Smooth muscle cell of the brain vasculature (primary cell): ENCODE measurements around the gene SLC5A2.
"Not testable (repeated sequence)": the region's sequence is repeated elsewhere in the genome, so short reads cannot be mapped to it uniquely, and the experiment has no call there.

Experiments
- DNase-seq: peaks from one replicate; pipeline ENCODE4 v3.0.0-alpha.2; 2012; ENCODE audit warnings: low read depth, low spot score

The SLC5A2 gene

DNA sequence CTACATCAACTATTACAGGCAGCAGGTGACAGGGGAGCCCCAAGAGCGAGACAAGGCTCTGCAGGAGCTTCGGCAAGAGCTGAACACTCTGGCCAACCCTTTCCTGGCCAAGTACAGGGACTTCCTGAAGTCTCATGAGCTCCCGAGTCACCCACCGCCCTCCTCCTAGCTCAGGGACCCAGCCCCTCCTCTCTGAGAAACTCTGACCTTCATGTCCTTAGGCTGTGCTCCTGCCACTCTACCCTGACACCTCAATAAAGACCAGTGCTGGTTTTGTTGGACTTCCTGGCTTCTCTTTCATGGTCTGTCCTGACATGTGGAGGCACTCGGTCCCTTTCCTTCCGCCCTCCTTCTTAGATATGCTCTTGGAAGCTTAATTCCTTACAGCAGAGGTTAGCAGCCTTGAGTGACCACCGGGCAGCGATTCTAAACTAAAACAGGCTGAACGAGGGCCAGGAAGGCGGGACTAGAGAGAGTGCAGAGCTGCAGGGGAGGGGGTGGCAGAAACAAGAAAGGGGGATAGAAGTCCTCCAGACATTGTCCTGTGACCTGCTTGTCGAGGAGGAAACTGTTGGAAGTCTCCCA lies 45.7 kb downstream of the SLC5A2 start:
- DNase-seq: no peak

DNA sequence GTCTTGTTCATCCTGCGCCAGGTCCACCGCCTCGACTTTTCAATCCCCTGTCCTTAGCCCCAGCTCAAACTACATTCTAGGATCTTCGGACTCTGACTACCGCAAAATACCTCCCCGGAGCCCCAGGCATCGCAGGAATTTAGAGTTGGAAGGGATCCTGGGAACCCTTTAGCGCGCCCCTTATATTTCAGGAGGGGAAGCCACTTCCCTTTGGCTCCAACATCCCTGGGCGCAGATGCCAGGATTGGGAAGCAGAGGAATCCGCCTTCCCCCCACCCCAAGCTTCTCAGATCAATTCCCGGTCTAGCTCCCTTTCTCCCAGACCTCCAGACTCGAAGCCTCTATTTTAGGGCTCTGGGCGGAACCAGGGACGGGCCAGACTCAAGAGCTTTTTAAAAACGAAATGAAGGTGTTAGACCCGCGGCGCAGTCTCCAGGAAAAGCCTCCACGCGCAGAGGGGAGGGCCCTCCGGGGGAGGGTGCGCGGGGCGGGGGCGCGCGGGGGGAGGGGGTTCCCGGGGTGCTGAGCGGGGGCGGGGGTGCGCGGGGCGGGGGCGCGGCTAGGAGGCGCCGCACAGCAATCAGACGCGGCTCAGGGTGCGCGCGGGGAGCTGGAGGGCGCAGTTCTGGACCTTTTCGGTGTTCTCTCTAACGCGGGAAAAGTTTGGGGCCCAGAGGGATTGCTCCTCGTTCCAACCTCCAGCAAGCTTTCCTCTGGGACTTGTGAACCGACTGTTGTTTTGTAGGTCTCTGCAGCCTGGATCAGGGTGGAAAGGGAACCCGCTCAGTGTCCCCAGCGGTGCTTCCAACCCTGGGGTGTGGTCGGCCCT lies 46.4 kb downstream of the SLC5A2 start:
- DNase-seq: no peak

DNA sequence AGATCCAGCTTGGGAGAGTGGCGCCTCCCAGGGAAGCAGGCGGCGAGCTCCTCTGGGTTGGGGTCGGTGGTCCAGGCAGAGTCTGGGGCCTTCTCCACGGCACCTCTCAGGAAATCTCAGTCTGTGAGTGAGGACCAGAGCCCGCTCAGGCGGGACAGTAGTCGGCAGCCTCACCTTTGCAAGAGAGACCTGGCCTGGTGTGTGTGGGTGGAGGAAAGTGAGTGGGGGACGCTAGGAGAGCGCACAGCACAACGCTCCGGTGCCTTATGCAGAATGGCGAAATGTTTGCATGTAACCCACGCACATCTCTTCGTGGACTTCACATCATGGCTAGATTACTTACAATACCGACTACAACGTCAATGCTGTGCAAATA lies 47.0 kb downstream of the SLC5A2 start:
- no peak for DNase-seq

DNA sequence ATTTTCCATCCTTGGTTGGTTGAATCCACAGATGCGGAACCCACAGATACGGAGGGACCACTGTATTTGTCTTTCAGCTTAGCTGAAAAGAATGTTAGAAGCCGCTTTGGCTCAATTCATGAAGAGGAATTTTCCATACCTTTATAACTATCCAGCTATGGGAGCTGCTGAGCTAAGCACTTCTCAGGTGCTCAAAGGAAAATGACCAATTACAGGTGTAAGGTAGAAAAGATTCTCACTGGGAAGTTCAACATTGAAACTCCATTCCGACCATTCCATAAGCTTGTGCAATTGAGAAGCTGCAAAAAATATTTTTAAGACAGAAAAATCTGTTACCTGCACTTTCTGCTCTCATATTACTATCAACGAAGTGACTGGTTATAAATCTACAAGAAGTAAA lies 47.5 kb downstream of the SLC5A2 start:
- DNase-seq: no peak

DNA sequence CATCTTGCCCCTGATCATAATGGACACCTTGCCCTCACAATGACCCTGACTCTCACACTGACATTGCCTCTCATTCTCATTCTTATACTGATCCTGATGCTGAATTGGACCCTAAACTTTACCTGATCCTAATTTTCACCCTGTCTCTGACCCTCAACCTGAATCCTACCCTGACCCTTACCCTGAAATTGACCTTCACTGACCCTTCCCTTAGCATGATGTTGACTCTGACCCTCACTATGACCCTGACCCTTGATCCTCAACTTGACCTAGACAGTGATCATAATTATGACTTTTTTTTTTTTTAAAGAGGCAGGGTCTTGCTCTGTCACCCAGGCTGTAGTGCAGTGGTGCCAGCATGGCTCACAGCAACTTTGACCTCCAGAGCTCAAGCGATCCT lies 48.2 kb downstream of the SLC5A2 start:
- no peak for DNase-seq

DNA sequence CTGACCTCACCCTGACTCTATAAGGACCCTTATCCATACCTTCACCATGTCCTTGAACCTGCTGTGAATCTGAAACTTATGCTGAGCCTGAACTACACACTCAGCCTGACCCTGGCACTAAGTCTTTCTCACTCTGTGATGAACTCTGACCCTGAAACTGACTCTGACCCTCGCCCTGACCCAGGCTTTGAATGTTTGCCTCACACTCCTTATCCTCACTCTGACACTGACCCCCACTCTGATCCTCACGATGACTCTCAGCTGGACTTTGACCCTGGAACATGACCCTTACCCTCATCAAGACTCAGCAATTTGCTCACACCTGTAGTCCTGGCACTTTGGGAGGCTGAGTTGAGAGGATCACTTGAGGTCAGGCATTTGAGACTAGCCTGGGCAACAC lies 49.2 kb downstream of the SLC5A2 start:
- no peak for DNase-seq

DNA sequence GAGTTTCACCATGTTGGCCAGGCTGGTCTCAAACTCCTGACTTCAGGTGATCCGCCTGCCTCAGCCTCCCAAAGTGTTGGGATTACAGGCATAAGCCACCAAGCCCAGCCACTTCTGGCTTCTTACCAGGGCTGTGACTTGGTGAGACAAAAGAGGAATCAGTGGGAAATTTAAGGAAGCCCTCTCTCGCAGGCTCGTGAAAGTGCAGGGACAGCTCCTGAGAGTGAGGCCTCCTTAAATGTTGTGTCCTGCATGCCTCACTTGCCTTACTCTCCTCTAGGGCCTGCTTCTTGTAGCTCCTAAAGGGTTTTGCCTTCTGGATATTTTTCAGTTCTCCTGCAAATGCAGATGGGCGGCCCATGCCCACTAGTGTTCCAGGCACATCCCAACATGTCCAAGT lies 50.0 kb downstream of the SLC5A2 start:
- no peak for DNase-seq

DNA sequence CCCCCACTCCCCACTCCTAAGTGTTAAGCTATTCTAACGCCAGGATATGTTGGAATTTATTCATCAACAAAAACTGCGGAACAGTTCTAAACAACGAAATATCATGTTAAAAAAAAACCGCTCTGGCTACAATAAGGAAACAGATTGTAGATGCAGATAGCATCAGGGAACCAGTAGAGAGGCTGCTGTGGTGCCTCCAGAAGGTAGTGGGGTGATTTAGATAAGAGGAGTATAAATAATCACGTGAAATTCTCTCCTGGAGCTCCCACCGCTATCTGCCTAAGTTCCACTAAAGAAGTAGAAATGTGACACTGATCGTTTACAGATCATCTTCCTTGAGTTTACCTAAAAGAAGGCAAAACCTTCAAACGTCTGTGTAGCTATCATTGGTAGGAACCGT lies 52.8 kb downstream of the SLC5A2 start:
- no peak for DNase-seq

DNA sequence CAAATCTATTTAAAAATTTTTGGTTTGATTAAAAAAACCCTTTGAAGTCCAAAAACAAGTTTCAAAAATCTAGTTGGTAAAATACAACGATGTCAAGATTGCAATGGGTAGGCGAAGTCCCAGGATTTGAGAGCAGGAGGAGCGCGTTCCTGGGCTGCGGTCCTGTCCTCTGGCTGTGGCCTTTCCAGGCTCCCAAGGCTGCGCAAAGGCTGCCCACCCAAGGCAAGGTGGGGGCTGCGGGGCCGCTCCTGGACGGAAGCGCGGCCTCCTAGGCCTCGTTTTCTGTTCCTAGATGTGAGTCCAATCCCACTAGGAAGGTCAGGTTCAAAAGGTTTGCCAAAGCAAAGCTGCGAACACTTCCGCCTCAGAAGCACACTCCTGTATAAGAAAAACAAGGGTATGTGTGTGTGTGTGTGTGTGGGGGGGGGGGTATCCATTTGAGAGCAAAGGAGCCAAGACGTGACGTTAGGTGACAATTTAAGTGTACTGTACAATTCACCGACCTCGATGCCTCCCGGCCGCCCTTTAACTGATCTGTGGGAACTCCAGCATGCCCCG lies 54.0 kb downstream of the SLC5A2 start:
- no peak for DNase-seq

DNA sequence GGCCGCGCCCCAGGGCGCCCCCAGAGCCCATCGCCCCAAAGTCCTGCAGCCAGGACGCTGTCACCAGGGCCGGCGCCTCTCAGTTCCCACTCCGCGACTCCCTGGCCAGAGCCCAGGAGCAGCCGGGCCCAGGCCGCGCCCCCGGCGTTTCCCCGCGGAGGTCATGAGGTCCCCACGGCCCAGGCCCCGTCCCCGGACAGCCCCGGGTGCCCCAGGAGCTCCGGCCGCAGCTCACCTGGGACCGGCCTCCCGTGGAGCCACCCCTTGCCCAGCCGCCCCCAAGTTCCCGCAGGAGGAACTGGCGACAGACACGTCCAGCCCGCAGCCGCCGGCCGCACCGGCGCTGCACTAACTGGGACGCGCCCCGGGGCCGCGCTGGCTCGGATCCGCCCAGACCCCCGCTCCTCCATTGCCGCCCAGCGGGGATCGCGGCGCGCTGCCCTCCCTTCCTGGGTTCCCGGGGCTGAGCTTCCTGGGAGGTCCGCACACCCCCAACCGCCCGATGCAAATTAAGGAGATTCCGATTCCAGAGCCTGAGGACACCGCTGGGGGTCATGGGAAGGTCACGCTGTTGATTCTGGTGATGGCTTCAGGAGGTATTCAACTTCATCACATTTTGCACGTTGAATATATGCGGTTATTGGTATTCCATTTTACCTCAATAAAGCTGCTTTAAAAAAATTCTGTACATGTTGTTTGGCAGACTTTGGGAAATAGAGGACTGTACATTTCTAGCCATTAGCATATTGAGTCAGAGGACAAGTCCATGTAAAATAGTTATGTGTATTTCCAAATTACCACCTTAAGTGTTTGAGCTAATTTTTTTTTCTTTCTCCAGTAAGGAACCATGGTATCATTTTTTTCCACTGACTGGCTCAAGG lies 54.7 kb downstream of the SLC5A2 start:
- no peak for DNase-seq

DNA sequence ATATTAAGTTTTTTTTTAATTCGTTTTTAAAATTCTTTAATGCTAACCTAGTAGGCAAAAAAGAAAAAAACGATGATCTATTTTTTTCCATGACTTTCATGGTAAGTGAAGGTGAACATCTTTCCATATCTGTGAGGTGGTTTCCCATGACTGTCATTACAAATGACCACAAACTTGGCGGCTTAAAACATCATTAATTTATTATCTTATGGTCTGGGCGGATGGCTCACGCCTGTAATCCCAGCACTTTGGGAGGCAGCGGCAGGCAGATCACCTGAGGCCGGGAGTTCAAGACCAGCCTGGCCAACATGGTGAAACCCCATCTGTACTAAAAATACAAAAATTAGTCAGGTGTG lies 55.3 kb downstream of the SLC5A2 start:
- not testable (repeated sequence) for DNase-seq

DNA sequence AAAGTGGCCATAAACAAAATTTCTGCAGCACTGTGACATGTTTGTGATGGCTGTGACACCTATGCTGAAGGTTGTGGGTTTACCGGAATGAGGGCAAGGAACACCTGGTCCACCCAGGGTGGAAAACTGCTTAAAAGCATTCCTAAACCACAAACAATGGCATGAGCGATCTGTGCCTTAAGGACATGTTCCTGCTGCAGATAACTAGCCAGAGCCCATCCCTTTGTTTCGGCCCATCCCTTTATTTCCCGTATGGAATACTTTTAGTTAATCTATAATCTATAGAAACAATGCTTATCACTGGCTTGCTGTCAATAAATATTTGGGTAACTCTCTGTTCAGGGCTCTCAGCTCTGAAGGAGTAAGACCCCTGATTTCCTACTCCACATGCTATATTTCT lies 56.8 kb downstream of the SLC5A2 start:
- not testable (repeated sequence) for DNase-seq
